HCT116 (cell line): ENCODE data around the gene AKAP5. TPM values are rescaled to one million over a fixed set of nuclear protein-coding genes. Genes with fewer than 3 reads are reported as not detected.

Source experiments
- ATAC-seq: fragments of 200-7000 bp; cut with Tn5 transposase; 2 replicates; pipeline ENCODE4 v1.9.1; 2020; ENCODE audit warnings: mild to moderate bottlenecking, moderate library complexity
- BruUV-seq: library from RNA; stranded (reverse); fragments of 400-500 nt; replicated peaks from 2 replicates; lab custom pipeline; 2021; lab: Mats Ljungman, UMichigan
- CTCF ChIA-PET: fragments of 300-600 bp; sonication (Branson Sonifier 250); formaldehyde crosslinking; loops from one replicate; lab custom pipeline; 2021; ENCODE audit warnings: antibody characterized with exemption; lab: Charles Lee
- POLR2A ChIA-PET: fragments of 300-600, 350-600 bp; sonication (Branson Sonifier 250); formaldehyde crosslinking; loops from one replicate; lab custom pipeline; 2021; ENCODE audit warnings: antibody characterized with exemption; lab: Charles Lee
- RAD21 ChIA-PET, 2 experiments: fragments of 300-600 bp; sonication (Branson Sonifier 250); formaldehyde crosslinking; loops; one replicate each; lab custom pipeline; 2023; ENCODE audit warnings: low total read pairs in 2 of 2; ENCODE audit not compliant: uncharacterized antibody in 2 of 2, unreplicated experiment in 2 of 2, low non-redundant PET in 1 of 2; lab: Charles Lee
- DNase-seq: peaks from one replicate; pipeline ENCODE4 v3.0.0-alpha.2; 2010; ENCODE audit warnings: low read depth, low spot score
- H2AFZ ChIP-seq: fragments of 200-600 bp; shearing (Covaris generic), sonication (generic); 2 replicates; pipeline ENCODE4 v1.6.1; 2017; ENCODE audit warnings: low read depth, mixed run types, mixed read lengths, antibody characterized with exemption, low read length; ENCODE audit not compliant: poor library complexity, severe bottlenecking
- H3K27ac ChIP-seq: 2 replicates; pipeline ENCODE4 v1.5.1; 2012; ENCODE audit warnings: low read depth, low read length
- H3K27me3 ChIP-seq: fragments of 200-600 bp; sonication (generic); 2 replicates; pipeline ENCODE4 v1.6.1; 2016; ENCODE audit warnings: mixed run types, low read length, mixed read lengths; ENCODE audit not compliant: insufficient read depth
- H3K36me3 ChIP-seq, 2 experiments: fragments of 200-500 bp in 1 of 2; fragments of 200-600 bp in 1 of 2; sonication (Bioruptor generic) in 1 of 2; sonication (generic) in 1 of 2; 2 replicates each; pipeline versions ENCODE4 v1.5.1 to v1.6.1; 2014 to 2016; ENCODE audit warnings: low read length in 2 of 2, inconsistent platforms in 1 of 2, mixed read lengths in 1 of 2, mixed run types in 1 of 2; ENCODE audit not compliant: insufficient read depth in 2 of 2, control insufficient read depth in 1 of 2
- H3K4me1 ChIP-seq, 2 experiments: fragments of 200-600 bp in 1 of 2; sonication (generic) in 1 of 2; 2 replicates each; pipeline versions ENCODE4 v1.5.1 to v1.6.1; 2012 to 2017; ENCODE audit warnings: low read length in 2 of 2, inconsistent platforms in 1 of 2, mild to moderate bottlenecking in 1 of 2, mixed read lengths in 1 of 2, mixed run types in 1 of 2, moderate library complexity in 1 of 2; ENCODE audit not compliant: insufficient read depth in 2 of 2, control insufficient read depth in 1 of 2
- H3K4me2 ChIP-seq: fragments of 200-600 bp; sonication (generic); 2 replicates; pipeline ENCODE4 v1.6.1; 2017; ENCODE audit warnings: mixed run types, low read length, mixed read lengths
- H3K4me3 ChIP-seq, 2 experiments: fragments of 200-600 bp in 1 of 2; sonication (generic) in 1 of 2; replicated peaks in 1 of 2; 2 replicates each; pipeline ENCODE4 v1.5.1; 2011 to 2016; ENCODE audit warnings: low read length in 2 of 2, control low read depth in 1 of 2, low read depth in 1 of 2, mild to moderate bottlenecking in 1 of 2, mixed read lengths in 1 of 2, mixed run types in 1 of 2
- H3K79me2 ChIP-seq: fragments of 200-600 bp; sonication (generic); 2 replicates; pipeline ENCODE4 v1.6.1; 2017; ENCODE audit warnings: mild to moderate bottlenecking, mixed run types, low read length, moderate library complexity, mixed read lengths; ENCODE audit not compliant: insufficient read depth
- H3K9ac ChIP-seq: fragments of 200-600 bp; sonication (generic); 2 replicates; pipeline ENCODE4 v1.6.1; 2016; ENCODE audit warnings: low read length, mixed read lengths
- H3K9me2 ChIP-seq: fragments of 200-600 bp; sonication (generic), shearing (Covaris generic); 2 replicates; pipeline ENCODE4 v1.6.1; 2017; ENCODE audit warnings: mixed run types, mild to moderate bottlenecking, moderate library complexity; ENCODE audit not compliant: insufficient read depth
- H3K9me3 ChIP-seq, 2 experiments: fragments of 200-500 bp in 1 of 2; fragments of 200-600 bp in 1 of 2; sonication (Bioruptor generic) in 1 of 2; sonication (generic) in 1 of 2; 2 replicates each; pipeline ENCODE4 v1.6.1; 2014 to 2017; ENCODE audit warnings: low read length in 2 of 2, mixed read lengths in 2 of 2, inconsistent platforms in 1 of 2, low read depth in 1 of 2, mild to moderate bottlenecking in 1 of 2, mixed run types in 1 of 2, moderate library complexity in 1 of 2; ENCODE audit not compliant: control insufficient read depth in 1 of 2, insufficient read depth in 1 of 2
- H4K20me1 ChIP-seq: fragments of 200-600 bp; sonication (generic), shearing (Covaris generic); 2 replicates; pipeline ENCODE4 v1.6.1; 2017; ENCODE audit warnings: mixed run types, mild to moderate bottlenecking, moderate library complexity; ENCODE audit not compliant: insufficient read depth
- CBX3 ChIP-seq: IDR thresholded peaks from 2 replicates; pipeline ENCODE4 v1.6.1; 2012; ENCODE audit warnings: low read depth
- CEBPB ChIP-seq: IDR thresholded peaks from 2 replicates; pipeline ENCODE4 v1.6.1; 2012; ENCODE audit warnings: low read depth
- EGR1 ChIP-seq: IDR thresholded peaks from 2 replicates; pipeline ENCODE4 v1.6.1; 2012; ENCODE audit warnings: low read depth
- ELF1 ChIP-seq: IDR thresholded peaks from 2 replicates; pipeline ENCODE4 v1.6.1; 2012; ENCODE audit warnings: low read depth, borderline replicate concordance
- EZH2 ChIP-seq: fragments of 200-600 bp; sonication (generic); IDR thresholded peaks from 2 replicates; pipeline ENCODE4 v1.6.1; 2017; ENCODE audit warnings: antibody characterized with exemption, mixed run types
- EZH2phosphoT487 ChIP-seq: fragments of 200-600 bp; IDR thresholded peaks from 2 replicates; pipeline ENCODE4 v1.6.1; 2018; ENCODE audit warnings: antibody characterized with exemption, borderline replicate concordance
- FOSL1 ChIP-seq: IDR thresholded peaks from 2 replicates; pipeline ENCODE4 v1.6.1; 2012; ENCODE audit warnings: low read depth
- JUND ChIP-seq: IDR thresholded peaks from 2 replicates; pipeline ENCODE4 v1.6.1; 2012
- POLR2A ChIP-seq: IDR thresholded peaks from 2 replicates; pipeline ENCODE4 v1.7.0; 2011; ENCODE audit warnings: borderline replicate concordance; ENCODE audit not compliant: insufficient read depth, insufficient read length; ENCODE audit errors: extremely low read depth
- RAD21 ChIP-seq: IDR thresholded peaks from 2 replicates; pipeline ENCODE4 v1.6.1; 2012; ENCODE audit warnings: low read depth, mild to moderate bottlenecking
- SIN3A ChIP-seq: IDR thresholded peaks from 2 replicates; pipeline ENCODE4 v1.6.1; 2012; ENCODE audit warnings: low read depth
- ZNF274 ChIP-seq: fragments of 200-500 bp; sonication (Bioruptor generic); IDR thresholded peaks from 2 replicates; pipeline ENCODE4 v1.6.1; 2014; ENCODE audit warnings: mild to moderate bottlenecking, low read depth, low read length, inconsistent platforms
- intact Hi-C: fragments of 100-400 bp; cut with micrococcal nuclease; formaldehyde crosslinking; loops from 2 replicates; pipeline ENCODE4 v1.10.0; 2022
- total RNA-seq: library from RNA; stranded (reverse); gene quantifications from one replicate; pipeline ENCODE4 v1.2.1, GENCODE V29; 2021; ENCODE audit not compliant: unreplicated experiment
- TF ChIP-seq, protein P1 (sequence below): IDR thresholded peaks from 2 replicates; pipeline ENCODE4 v1.6.1; 2012
- TF ChIP-seq, protein P2 (sequence below): IDR thresholded peaks from 2 replicates; pipeline ENCODE4 v1.6.1; 2012; ENCODE audit warnings: low read depth
- TF ChIP-seq, protein P3 (sequence below): IDR thresholded peaks from 2 replicates; pipeline ENCODE4 v1.6.1; 2012
- TF ChIP-seq, protein P4 (sequence below), 3 experiments: fragments of 200-600 bp in 1 of 3; sonication (generic) in 1 of 3; IDR thresholded peaks in 2 of 3; conservative IDR thresholded peaks in 1 of 3; 2 replicates each; pipeline ENCODE4 v1.5.1; 2012 to 2017; ENCODE audit warnings: low read depth in 2 of 3, low read length in 2 of 3, antibody characterized with exemption in 1 of 3, borderline replicate concordance in 1 of 3, control low read depth in 1 of 3, mild to moderate bottlenecking in 1 of 3, mixed read lengths in 1 of 3, mixed run types in 1 of 3, moderate library complexity in 1 of 3; ENCODE audit not compliant: insufficient read depth in 1 of 3

AKAP5 gene
- total RNA-seq, 1 experiment from 2014 or later = 0.54 TPM

DNA sequence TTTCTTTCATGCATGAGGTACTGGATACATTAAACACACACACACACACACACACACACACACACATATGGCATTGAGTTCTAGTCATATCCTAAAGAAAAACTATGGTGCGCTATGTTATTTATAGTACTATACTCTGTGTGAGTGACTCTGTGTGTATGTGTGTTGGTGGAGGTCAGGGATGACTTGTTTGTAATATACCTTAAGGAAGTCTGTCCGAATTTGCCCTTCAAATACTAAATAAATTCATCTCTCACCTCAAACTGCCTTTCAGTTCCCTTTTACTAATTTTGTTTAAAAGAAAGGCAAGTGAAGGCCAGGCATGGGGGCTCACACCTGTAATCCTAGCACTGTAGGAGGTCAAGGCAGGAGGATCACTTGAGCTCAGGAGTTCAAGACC, 2.1 kb upstream of the AKAP5 start:
- ChIA-PET CTCF (interaction anchor here (1.0 kb wide), 1 partner anchor 28 kb away, joined by 3 read pairs; no protein-coding TSS in a partner anchor), POLR2A (interaction anchor here (1.1 kb wide), 1 partner anchor 42 kb away, joined by 3 read pairs; no protein-coding TSS in a partner anchor), RAD21 (no interaction called here)
- Histone ChIP-seq H3K27me3 (no peaks in the 10 kb centered on the region), H3K9ac (no peak overlapping the region), H3K79me2 (no peaks in the 10 kb centered on the region), H4K20me1 (no peaks in the 10 kb centered on the region), H3K36me3 (peaks cover 5 to 19% of the 10 kb centered on the region in 2 experiments; a peak in 3 of 4 replicates), H3K27ac (no peak overlapping the region), H3K4me3 (no peak overlapping the region), H2AFZ (no peak overlapping the region), H3K9me3 (no peaks in the 10 kb centered on the region), H3K4me2 (no peak overlapping the region), H3K9me2 (no peaks in the 10 kb centered on the region), H3K4me1 (peaks cover 0 to 4% of the 10 kb centered on the region in 2 experiments; a peak in 1 of 4 replicates)
- no peak for ATAC-seq
- TF ChIP-seq ZNF274 (no peak), ELF1 (no peak), EZH2phosphoT487 (no peak), SIN3A (no peak), JUND (no peak), EZH2 (no peak), CBX3 (no peak), RAD21 (no peak), CEBPB (no peak), EGR1 (no peak), FOSL1 (no peak), POLR2A (no peak)
- TF ChIP-seq, protein P1, sequence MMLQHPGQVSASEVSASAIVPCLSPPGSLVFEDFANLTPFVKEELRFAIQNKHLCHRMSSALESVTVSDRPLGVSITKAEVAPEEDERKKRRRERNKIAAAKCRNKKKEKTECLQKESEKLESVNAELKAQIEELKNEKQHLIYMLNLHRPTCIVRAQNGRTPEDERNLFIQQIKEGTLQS = no peak
- TF ChIP-seq, protein P2, sequence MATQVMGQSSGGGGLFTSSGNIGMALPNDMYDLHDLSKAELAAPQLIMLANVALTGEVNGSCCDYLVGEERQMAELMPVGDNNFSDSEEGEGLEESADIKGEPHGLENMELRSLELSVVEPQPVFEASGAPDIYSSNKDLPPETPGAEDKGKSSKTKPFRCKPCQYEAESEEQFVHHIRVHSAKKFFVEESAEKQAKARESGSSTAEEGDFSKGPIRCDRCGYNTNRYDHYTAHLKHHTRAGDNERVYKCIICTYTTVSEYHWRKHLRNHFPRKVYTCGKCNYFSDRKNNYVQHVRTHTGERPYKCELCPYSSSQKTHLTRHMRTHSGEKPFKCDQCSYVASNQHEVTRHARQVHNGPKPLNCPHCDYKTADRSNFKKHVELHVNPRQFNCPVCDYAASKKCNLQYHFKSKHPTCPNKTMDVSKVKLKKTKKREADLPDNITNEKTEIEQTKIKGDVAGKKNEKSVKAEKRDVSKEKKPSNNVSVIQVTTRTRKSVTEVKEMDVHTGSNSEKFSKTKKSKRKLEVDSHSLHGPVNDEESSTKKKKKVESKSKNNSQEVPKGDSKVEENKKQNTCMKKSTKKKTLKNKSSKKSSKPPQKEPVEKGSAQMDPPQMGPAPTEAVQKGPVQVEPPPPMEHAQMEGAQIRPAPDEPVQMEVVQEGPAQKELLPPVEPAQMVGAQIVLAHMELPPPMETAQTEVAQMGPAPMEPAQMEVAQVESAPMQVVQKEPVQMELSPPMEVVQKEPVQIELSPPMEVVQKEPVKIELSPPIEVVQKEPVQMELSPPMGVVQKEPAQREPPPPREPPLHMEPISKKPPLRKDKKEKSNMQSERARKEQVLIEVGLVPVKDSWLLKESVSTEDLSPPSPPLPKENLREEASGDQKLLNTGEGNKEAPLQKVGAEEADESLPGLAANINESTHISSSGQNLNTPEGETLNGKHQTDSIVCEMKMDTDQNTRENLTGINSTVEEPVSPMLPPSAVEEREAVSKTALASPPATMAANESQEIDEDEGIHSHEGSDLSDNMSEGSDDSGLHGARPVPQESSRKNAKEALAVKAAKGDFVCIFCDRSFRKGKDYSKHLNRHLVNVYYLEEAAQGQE = no peak
- TF ChIP-seq, protein P3, sequence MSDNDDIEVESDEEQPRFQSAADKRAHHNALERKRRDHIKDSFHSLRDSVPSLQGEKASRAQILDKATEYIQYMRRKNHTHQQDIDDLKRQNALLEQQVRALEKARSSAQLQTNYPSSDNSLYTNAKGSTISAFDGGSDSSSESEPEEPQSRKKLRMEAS = no peak
- TF ChIP-seq, protein P4, sequence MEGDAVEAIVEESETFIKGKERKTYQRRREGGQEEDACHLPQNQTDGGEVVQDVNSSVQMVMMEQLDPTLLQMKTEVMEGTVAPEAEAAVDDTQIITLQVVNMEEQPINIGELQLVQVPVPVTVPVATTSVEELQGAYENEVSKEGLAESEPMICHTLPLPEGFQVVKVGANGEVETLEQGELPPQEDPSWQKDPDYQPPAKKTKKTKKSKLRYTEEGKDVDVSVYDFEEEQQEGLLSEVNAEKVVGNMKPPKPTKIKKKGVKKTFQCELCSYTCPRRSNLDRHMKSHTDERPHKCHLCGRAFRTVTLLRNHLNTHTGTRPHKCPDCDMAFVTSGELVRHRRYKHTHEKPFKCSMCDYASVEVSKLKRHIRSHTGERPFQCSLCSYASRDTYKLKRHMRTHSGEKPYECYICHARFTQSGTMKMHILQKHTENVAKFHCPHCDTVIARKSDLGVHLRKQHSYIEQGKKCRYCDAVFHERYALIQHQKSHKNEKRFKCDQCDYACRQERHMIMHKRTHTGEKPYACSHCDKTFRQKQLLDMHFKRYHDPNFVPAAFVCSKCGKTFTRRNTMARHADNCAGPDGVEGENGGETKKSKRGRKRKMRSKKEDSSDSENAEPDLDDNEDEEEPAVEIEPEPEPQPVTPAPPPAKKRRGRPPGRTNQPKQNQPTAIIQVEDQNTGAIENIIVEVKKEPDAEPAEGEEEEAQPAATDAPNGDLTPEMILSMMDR (IDR thresholded peaks at IDR 0.05 in 2 of 3, conservative IDR thresholded peaks at IDR 0.05 in 1 of 3; ENCODE audit: borderline replicate concordance in 1 of 3, insufficient read depth in 1 of 3, low read depth in 2 of 3, low read length in 2 of 3) = no peak
- no peak for DNase-seq
- intact Hi-C loops = no loop called here
- BruUV-seq = no TSS peak
